Activated CD4-positive, alpha-beta T cell treated with anti-CD3 and anti-CD28 coated beads, Interleukin-2, amount 10 ng/mL, durations not matched to agents 24 days and 14 days (primary cell): ENCODE data around the gene NAPSA. TPM values are rescaled to one million over a fixed set of nuclear protein-coding genes. Genes with fewer than 3 reads are reported as not detected.

Experiments used
- total RNA-seq: library from RNA; stranded (reverse); gene quantifications from 2 replicates; pipeline ENCODE4 v1.2.3, GENCODE V29; 2022

Gene NAPSA
- total RNA-seq, 1 donor from 2014 or later, result 13.6 TPM

Other genes starting within 250 kb of the NAPSA start
- not detected in 2 replicates for gene IZUMO2, start 202.4 kb downstream of the NAPSA start, total RNA-seq
- not detected in 2 replicates for gene MYH14, start 162.0 kb downstream of the NAPSA start, total RNA-seq
- gene KCNC3, start 36.3 kb downstream of the NAPSA start, total RNA-seq, result 20.3 TPM in 2 replicates
- 81.4 and 84.7 TPM in 2 replicates for gene NR1H2, start 10.8 kb upstream of the NAPSA start, total RNA-seq
- gene POLD1, start 18.7 kb upstream of the NAPSA start, total RNA-seq, result 188 and 204 TPM in 2 replicates
- gene SPIB, start 53.3 kb upstream of the NAPSA start, total RNA-seq, result 0.91 and 1.6 TPM in 2 replicates
- gene MYBPC2, start 67.3 kb upstream of the NAPSA start, total RNA-seq, result 0.12 and 0.26 TPM in 2 replicates
- 79.2 and 81.6 TPM in 2 replicates for gene EMC10, start 110.9 kb upstream of the NAPSA start, total RNA-seq
- 0.21 and 0.68 TPM in 2 replicates for gene GARIN5A, start 111.2 kb upstream of the NAPSA start, total RNA-seq
- gene JOSD2, start 145.6 kb upstream of the NAPSA start, total RNA-seq, result 41.7 and 44.0 TPM in 2 replicates
- gene ASPDH, start 148.3 kb upstream of the NAPSA start, total RNA-seq, result not detected in 2 replicates
- gene LRRC4B, start 202.8 kb upstream of the NAPSA start, total RNA-seq, result 0.12 TPM in 1 of 2 replicates, not detected in the other